HG02938 (cell line): ENCODE data around the gene LPAR1.
"Not testable (repeated sequence)": the region's sequence is repeated elsewhere in the genome, so short reads cannot be mapped to it uniquely, and the experiment has no call there.

Experiments
- ATAC-seq: cut with Tn5 transposase; IDR thresholded peaks from one replicate; pipeline ENCODE4 v1.9.1; 2021; ENCODE audit warnings: mild to moderate bottlenecking, moderate library complexity; ENCODE audit not compliant: unreplicated experiment

The LPAR1 gene

DNA sequence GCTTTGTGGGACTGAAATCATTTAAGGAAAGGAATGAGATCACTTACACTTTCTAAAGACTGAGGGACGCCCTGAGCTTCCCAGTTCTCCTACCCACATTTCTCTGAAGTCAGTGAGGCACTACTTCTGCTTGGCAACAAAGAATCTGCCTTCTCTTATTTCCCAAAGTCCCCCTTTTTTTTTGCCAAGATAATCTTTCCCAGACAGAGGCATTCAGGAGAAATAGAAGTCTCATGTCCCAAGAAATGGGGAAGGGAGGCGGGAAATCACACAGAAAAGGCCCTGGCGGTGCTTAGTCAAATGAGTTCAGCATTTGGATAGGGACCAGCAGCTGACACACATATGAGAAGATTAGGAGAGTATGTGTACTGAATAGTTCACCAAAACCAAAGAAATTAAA, 210.0 kb downstream of the LPAR1 start:
- ATAC-seq, result no peak

DNA sequence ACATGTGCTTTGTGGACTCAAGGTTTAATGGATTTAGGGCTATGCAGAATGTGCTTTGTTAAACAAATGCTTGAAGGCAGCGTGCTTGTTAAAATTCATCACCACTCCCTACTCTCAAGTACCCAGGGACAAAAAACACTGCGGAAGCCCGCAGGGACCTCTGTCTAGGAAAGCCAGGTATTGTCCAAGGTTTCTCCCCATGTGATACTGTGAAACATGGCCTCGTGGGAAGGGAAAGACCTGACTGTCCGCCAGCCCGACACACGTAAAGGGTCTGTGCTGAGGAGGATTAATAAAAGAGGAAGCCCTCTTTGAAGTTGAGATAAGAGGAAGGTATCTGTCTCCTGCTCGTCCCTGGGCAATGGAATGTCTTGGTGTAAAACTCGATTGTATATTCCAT, 211.9 kb downstream of the LPAR1 start:
- ATAC-seq, result not testable (repeated sequence)

GRCh38 chr9:110825950-110826349, 212.3 kb downstream of the LPAR1 start:
- no peak for ATAC-seq

DNA sequence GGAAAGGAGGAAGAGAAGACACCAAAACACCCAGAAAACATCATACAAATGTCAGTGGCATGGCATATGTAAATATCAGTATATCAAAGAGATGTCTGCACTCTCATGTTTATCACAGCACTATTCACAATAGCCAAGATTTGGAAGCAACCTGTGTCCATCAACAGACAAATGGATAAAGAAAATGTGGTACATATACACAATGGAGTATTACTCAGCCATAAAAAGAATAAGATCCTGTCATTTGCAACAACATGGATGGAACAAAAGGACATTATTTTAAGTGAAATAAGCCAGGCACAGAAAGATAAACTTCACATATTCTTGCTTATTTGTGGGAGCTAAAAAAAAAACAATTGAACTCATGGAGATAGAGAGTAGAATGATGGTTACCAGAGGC, 213.1 kb downstream of the LPAR1 start:
- ATAC-seq, result not testable (repeated sequence)
